K562 (cell line): ENCODE measurements around the gene OR2F1.

ENCODE experiments used
- ATF3 ChIP-seq, 2 experiments: fragments of 450-650 bp in 1 of 2; sonication (generic) in 1 of 2; formaldehyde crosslinking in 1 of 2; IDR thresholded peaks in 1 of 2; conservative IDR thresholded peaks in 1 of 2; 2 replicates each; pipeline versions ENCODE4 v1.6.1 to v1.8.1; 2016 to 2023; ENCODE audit warnings: mild to moderate bottlenecking in 2 of 2, moderate library complexity in 2 of 2, inconsistent platforms in 1 of 2, missing genetic modification reagents in 1 of 2
- CBX1 ChIP-seq: sonication (generic); IDR thresholded peaks from 2 replicates; pipeline ENCODE4 v1.6.1; 2016; ENCODE audit warnings: antibody characterized with exemption, low read depth, mild to moderate bottlenecking
- CHD2 ChIP-seq: IDR thresholded peaks from 2 replicates; pipeline ENCODE4 v1.6.1; 2011; ENCODE audit warnings: low read depth, low read length
- E2F5 ChIP-seq: sonication (generic); formaldehyde crosslinking; IDR thresholded peaks from 2 replicates; pipeline ENCODE4 v1.8.0; 2022; ENCODE audit warnings: mild to moderate bottlenecking, missing genetic modification reagents
- EZH2 ChIP-seq: IDR thresholded peaks from 2 replicates; pipeline ENCODE4 v1.6.1; 2012; ENCODE audit warnings: low read depth, mild to moderate bottlenecking, inconsistent platforms, low read length, borderline replicate concordance
- GABPB1 ChIP-seq: sonication (generic); formaldehyde crosslinking; IDR thresholded peaks from 2 replicates; pipeline ENCODE4 v1.8.0; 2022; ENCODE audit warnings: mild to moderate bottlenecking, missing genetic modification reagents
- HNRNPL ChIP-seq: fragments of 200-400 bp; formaldehyde crosslinking; IDR thresholded peaks from 2 replicates; pipeline ENCODE4 v1.6.1; 2017; ENCODE audit warnings: low read depth, mild to moderate bottlenecking, low read length
- USF2 ChIP-seq: sonication (generic); formaldehyde crosslinking; IDR thresholded peaks from 2 replicates; pipeline ENCODE4 v1.5.0; 2020; ENCODE audit warnings: missing genetic modification reagents
- ZBTB33 ChIP-seq: sonication (generic); formaldehyde crosslinking; IDR thresholded peaks from 2 replicates; pipeline ENCODE4 v1.8.1; 2023; ENCODE audit warnings: mild to moderate bottlenecking, missing genetic modification reagents
- ZNF76 ChIP-seq: fragments of 250-450 bp; sonication (Bioruptor Pico); IDR thresholded peaks from 2 replicates; pipeline ENCODE4 v1.4.0; 2020; ENCODE audit warnings: mild to moderate bottlenecking, moderate library complexity, borderline replicate concordance

- no peak for TF ChIP-seq CBX1
- TF ChIP-seq USF2, result no peak
- no peak for TF ChIP-seq ZBTB33 (CRISPR knock-in tag)
- TF ChIP-seq HNRNPL, result no peak
- no peak for TF ChIP-seq GABPB1 (CRISPR knock-in tag)
- no peak for TF ChIP-seq EZH2
- no peak for TF ChIP-seq ZNF76 (CRISPR knock-in tag)
- TF ChIP-seq ATF3 (IDR thresholded peaks at IDR 0.05), result no peak
- TF ChIP-seq ATF3 (CRISPR knock-in tag; conservative IDR thresholded peaks at IDR 0.05), result no peak
- no peak for TF ChIP-seq CHD2
- TF ChIP-seq E2F5 (CRISPR knock-in tag), result no peak
These were observed 6.4 kb downstream of the OR2F1 start for GRCh38 chr7:143960813-143961610.
